ENCODE data around the gene IMPA2. TPM values are rescaled to one million over a fixed set of nuclear protein-coding genes. Genes with fewer than 3 reads are reported as not detected.
"Not testable (repeated sequence)": the region's sequence is repeated elsewhere in the genome, so short reads cannot be mapped to it uniquely, and the experiment has no call there.

Gene IMPA2
- total RNA-seq, 1 experiment from 2014 or later, result 12.8 TPM

GRCh38 chr18:12064086-12064763, 82.9 kb downstream of the IMPA2 start:
- Mint-ChIP-seq H3K27me3 (ENCODE audit: insufficient read depth, unreplicated experiment) (no peaks in the 10 kb centered on the region), H3K4me3 (ENCODE audit: unreplicated experiment) (no peak overlapping the region), H3K36me3 (ENCODE audit: insufficient read depth, unreplicated experiment) (no peaks in the 10 kb centered on the region), H3K9me3 (ENCODE audit: unreplicated experiment) (no peaks in the 10 kb centered on the region), H3K27ac (ENCODE audit: low read depth, unreplicated experiment) (no peak overlapping the region), H3K4me1 (ENCODE audit: insufficient read depth, unreplicated experiment) (no peaks in the 10 kb centered on the region)
- BruUV-seq (replicated peaks), result no TSS peak
- no peak for TF ChIP-seq CTCF (IDR thresholded peaks at IDR 0.05; ENCODE audit: unreplicated experiment)
- intact Hi-C loops (cut with micrococcal nuclease), result no loop called here
- ChIA-PET CTCF (interaction anchor here (1.1 kb wide), 1 partner anchor 126 kb away, joined by 4 read pairs; no protein-coding TSS in a partner anchor), POLR2A (no interaction called here)
- no peak for DNase-seq (ENCODE audit: unreplicated experiment)

- intact Hi-C loops (cut with micrococcal nuclease), result no loop called here
- Mint-ChIP-seq H3K27ac (ENCODE audit: low read depth, unreplicated experiment) (no peak overlapping the region), H3K36me3 (ENCODE audit: insufficient read depth, unreplicated experiment) (no peaks in the 10 kb centered on the region), H3K4me3 (ENCODE audit: unreplicated experiment) (no peak overlapping the region), H3K27me3 (ENCODE audit: insufficient read depth, unreplicated experiment) (no peaks in the 10 kb centered on the region), H3K9me3 (ENCODE audit: unreplicated experiment) (no peaks in the 10 kb centered on the region), H3K4me1 (ENCODE audit: insufficient read depth, unreplicated experiment) (no peaks in the 10 kb centered on the region)
- TF ChIP-seq CTCF (IDR thresholded peaks at IDR 0.05; ENCODE audit: unreplicated experiment), result no peak
- no peak for DNase-seq (ENCODE audit: unreplicated experiment)
- ChIA-PET CTCF (interaction anchor here (0.6 to 1.1 kb wide), 3 partner anchors 127 to 1711 kb away, joined by 3 to 4 read pairs (median 4); no protein-coding TSS in a partner anchor), POLR2A (no interaction called here)
- no TSS peak for BruUV-seq (replicated peaks)
These were observed 84.1 kb downstream of the IMPA2 start for GRCh38 chr18:12065397-12065796.

- CTCF ChIA-PET, result interaction anchor here (0.5 to 0.6 kb wide), 2 partner anchors 29 to 212 kb away, joined by 3 read pairs; no protein-coding TSS in a partner anchor
- Mint-ChIP-seq H3K36me3 (ENCODE audit: insufficient read depth, unreplicated experiment) (no peaks in the 10 kb centered on the region), H3K27ac (ENCODE audit: low read depth, unreplicated experiment) (no peak overlapping the region), H3K27me3 (ENCODE audit: insufficient read depth, unreplicated experiment) (no peaks in the 10 kb centered on the region), H3K4me3 (ENCODE audit: unreplicated experiment) (no peak overlapping the region), H3K9me3 (ENCODE audit: unreplicated experiment) (no peaks in the 10 kb centered on the region), H3K4me1 (ENCODE audit: insufficient read depth, unreplicated experiment) (no peaks in the 10 kb centered on the region)
- no peak for DNase-seq (ENCODE audit: unreplicated experiment)
- POLR2A ChIA-PET, result no interaction called here
- no peak for TF ChIP-seq CTCF (IDR thresholded peaks at IDR 0.05; ENCODE audit: unreplicated experiment)
- BruUV-seq (replicated peaks), result no TSS peak
- intact Hi-C loops (cut with micrococcal nuclease), result no loop called here
These were observed 85.7 kb downstream of the IMPA2 start for GRCh38 chr18:12066910-12067511.

GRCh38 chr18:12067671-12068070, 86.4 kb downstream of the IMPA2 start:
- no peak overlapping the region for H3K27ac Mint-ChIP-seq (ENCODE audit: low read depth, unreplicated experiment)
- POLR2A ChIA-PET, result no interaction called here
- TF ChIP-seq CTCF (IDR thresholded peaks at IDR 0.05; ENCODE audit: unreplicated experiment), result no peak
- H3K27me3 Mint-ChIP-seq (ENCODE audit: insufficient read depth, unreplicated experiment), result no peaks in the 10 kb centered on the region
- CTCF ChIA-PET, result interaction anchor here (0.5 kb wide), 1 partner anchor 30 kb away, joined by 3 read pairs; no protein-coding TSS in a partner anchor
- no peaks in the 10 kb centered on the region for H3K9me3 Mint-ChIP-seq (ENCODE audit: unreplicated experiment)
- no peak for DNase-seq (ENCODE audit: unreplicated experiment)
- no peaks in the 10 kb centered on the region for H3K4me1 Mint-ChIP-seq (ENCODE audit: insufficient read depth, unreplicated experiment)
- no TSS peak for BruUV-seq (replicated peaks)
- no peaks in the 10 kb centered on the region for H3K36me3 Mint-ChIP-seq (ENCODE audit: insufficient read depth, unreplicated experiment)
- intact Hi-C loops (cut with micrococcal nuclease), result no loop called here
- H3K4me3 Mint-ChIP-seq (ENCODE audit: unreplicated experiment), result no peak overlapping the region

- H3K9me3 Mint-ChIP-seq (ENCODE audit: unreplicated experiment); BruUV-seq (replicated peaks); H3K27me3 Mint-ChIP-seq (ENCODE audit: insufficient read depth, unreplicated experiment); H3K4me3 Mint-ChIP-seq (ENCODE audit: unreplicated experiment); H3K27ac Mint-ChIP-seq (ENCODE audit: low read depth, unreplicated experiment); intact Hi-C loops (cut with micrococcal nuclease); H3K4me1 Mint-ChIP-seq (ENCODE audit: insufficient read depth, unreplicated experiment); H3K36me3 Mint-ChIP-seq (ENCODE audit: insufficient read depth, unreplicated experiment); DNase-seq (ENCODE audit: unreplicated experiment); POLR2A ChIA-PET: not testable (repeated sequence)
- CTCF ChIA-PET, result interaction anchor here (0.5 to 1.4 kb wide), 2 partner anchors 168 to 315 kb away, joined by 3 read pairs; no protein-coding TSS in a partner anchor
These were observed 87.1 kb downstream of the IMPA2 start for GRCh38 chr18:12068316-12068949.
